ENCODE measurements around the gene DCHS1.
"Not testable (repeated sequence)": the region's sequence is repeated elsewhere in the genome, so short reads cannot be mapped to it uniquely, and the experiment has no call there.

Gene DCHS1

GRCh38 chr11:6655790-6656583 lies at the start of gene DCHS1:
Gene DCHS1, minus strand, starts transcription at chr11:6655809. Its CDS starts 14,196 bp downstream, at chr11:6641613.
- no peak for DNase-seq

- peak in 1 of 2 experiments; percentile 33 for DNase-seq
Measured at GRCh38 chr11:6703247-6704063, 47.8 kb upstream of the DCHS1 start.

- not testable (repeated sequence) for DNase-seq
Measured at GRCh38 chr11:6701955-6702354, 46.3 kb upstream of the DCHS1 start.

GRCh38 chr11:6695377-6695776 lies 39.8 kb upstream of the DCHS1 start:
- no peak for DNase-seq

GRCh38 chr11:6694229-6694535 lies 38.6 kb upstream of the DCHS1 start:
- no peak for DNase-seq

- peak; percentile 58 to 72 for DNase-seq
Measured at GRCh38 chr11:6693342-6694228, 38.0 kb upstream of the DCHS1 start.

- DNase-seq, result no peak
Measured at GRCh38 chr11:6692128-6692527, 36.5 kb upstream of the DCHS1 start.

GRCh38 chr11:6690431-6691132 lies 35.0 kb upstream of the DCHS1 start:
- not testable (repeated sequence) for DNase-seq

GRCh38 chr11:6687876-6688275 lies 32.3 kb upstream of the DCHS1 start:
- DNase-seq, result no peak

DNA sequence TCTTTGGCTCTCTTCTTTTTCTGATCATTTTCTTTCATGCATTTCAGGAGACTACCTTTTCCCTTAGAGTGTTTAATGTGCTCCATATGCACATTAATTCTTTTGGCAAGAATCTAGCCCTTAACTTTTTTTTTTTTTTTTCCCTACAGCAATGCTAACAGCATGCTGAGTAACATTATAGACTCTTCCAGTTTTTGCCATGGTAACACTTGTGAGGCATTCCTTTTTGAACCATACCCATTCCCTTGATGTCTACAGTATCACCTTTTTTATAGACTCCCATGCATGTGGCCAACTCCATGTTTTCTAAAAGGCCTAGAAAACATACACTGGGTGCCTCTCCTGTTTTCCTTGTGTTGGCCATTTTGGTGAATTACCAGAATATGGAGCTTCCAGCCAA lies 30.4 kb upstream of the DCHS1 start:
- no peak for DNase-seq

- DNase-seq, result not testable (repeated sequence)
Measured at GRCh38 chr11:6684068-6684467, 28.5 kb upstream of the DCHS1 start.

- peak; percentile 98 to 99 for DNase-seq
Measured at GRCh38 chr11:6682936-6683861, 27.6 kb upstream of the DCHS1 start, which contains the start of gene MRPL17. Gene MRPL17, minus strand, starts transcription at chr11:6683340. Its CDS starts 44 bp downstream, at chr11:6683296.

GRCh38 chr11:6682591-6682935 lies 27.0 kb upstream of the DCHS1 start:
- DNase-seq, result no peak

GRCh38 chr11:6681949-6682348 lies 26.3 kb upstream of the DCHS1 start:
- no peak for DNase-seq

- DNase-seq, result no peak
Measured at GRCh38 chr11:6681505-6681904, 25.9 kb upstream of the DCHS1 start.

- no peak for DNase-seq
Measured at GRCh38 chr11:6677018-6677417, 21.4 kb upstream of the DCHS1 start.

DNA sequence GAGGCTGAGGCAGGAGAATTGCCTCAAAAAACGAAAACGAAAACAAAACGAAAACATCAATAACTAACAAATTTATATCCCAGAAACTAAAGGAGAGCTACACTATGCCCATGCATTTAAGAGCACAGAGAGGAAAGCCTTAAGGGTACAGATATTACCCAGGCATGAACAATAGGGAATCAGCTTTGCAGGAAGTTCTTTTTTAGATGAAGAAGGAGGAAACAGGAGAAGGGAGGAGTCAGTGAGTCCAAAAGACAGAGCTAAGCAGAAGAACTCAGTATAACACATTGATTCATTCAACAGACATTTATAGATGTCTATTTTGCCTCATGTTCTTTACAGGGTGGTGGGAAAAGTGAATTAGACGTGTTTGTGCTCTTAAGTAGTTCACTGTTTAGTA lies 19.3 kb upstream of the DCHS1 start:
- no peak for DNase-seq

DNA sequence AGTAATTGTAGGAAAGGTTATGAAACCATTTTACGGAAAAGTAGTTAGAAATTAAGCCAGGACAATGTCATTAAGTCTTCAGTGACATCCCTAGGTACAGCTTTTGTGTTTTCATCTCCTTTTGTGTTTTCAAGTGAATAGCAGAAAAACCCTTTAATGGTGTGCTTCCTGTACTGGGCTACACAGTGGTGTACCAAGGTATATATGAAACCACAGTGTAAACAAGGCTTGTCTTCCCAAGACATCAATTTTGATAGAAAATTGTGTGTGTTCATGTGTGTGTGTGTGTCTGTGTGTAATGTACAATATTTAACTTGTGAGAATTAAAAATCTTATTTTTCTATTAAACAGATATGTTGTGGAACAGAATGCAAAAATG lies 18.6 kb upstream of the DCHS1 start:
- DNase-seq, result no peak

DNA sequence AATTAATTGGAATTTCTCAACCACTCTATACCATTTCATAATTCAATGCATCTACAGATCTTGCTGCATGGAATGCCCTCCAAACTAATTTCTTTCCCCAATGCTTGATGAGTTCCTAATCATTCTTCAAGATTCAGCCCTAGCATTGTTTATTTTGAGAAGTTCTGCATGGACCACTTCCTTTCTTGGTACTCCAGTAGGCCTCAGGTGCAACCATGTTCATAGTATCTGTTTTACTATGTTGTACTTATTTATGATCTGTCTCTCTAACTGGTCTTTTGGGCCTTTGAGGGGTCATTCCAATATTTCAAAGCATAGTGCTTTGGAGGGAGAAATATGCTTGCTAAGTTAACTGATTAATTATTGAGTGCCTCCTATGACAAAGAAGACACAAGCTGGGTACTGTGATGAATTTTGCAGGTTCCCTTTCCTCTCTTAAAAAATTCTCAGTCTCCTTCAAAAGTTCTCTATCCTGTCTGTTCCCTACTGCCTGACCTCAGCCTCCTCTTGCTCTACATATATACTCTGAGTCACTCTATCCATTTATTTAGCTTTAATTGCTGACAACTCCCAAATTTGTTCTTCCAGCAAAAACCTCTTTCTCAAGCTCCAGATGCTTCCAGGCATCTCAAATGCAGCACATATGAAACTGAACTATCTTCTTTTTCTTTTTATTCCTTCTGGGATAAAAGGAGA lies 18.1 kb upstream of the DCHS1 start:
- no peak for DNase-seq

- DNase-seq, result no peak
Measured at GRCh38 chr11:6671991-6672390, 16.4 kb upstream of the DCHS1 start.
